Right ventricle myocardium superior (tissue), 1 donor: ENCODE measurements around the gene TMC8. TPM values are rescaled to one million over a fixed set of nuclear protein-coding genes. Genes with fewer than 3 reads are reported as not detected.

Source experiments
- ATAC-seq: fragments of 200-7000 bp; cut with Tn5 transposase; one replicate; pipeline ENCODE4 v1.9.1; 2020; ENCODE audit warnings: mild to moderate bottlenecking; ENCODE audit not compliant: poor library complexity
- DNase-seq: peaks from one replicate; pipeline ENCODE4 v3.0.0-alpha.2; 2020
- intact Hi-C: fragments of 100-400 bp; cut with DNase I; formaldehyde crosslinking; loops from one replicate; pipeline ENCODE4 v1.11.2; 2022
- total RNA-seq: library from RNA; stranded (reverse); fragmentation: NEBNext Ultra II Directional; extraction: Animal tissue kit (Norgen Biotek cat#: 25700); gene quantifications from one replicate; pipeline ENCODE4 v1.2.1, GENCODE V29; 2021
- donor health status: DM: no; HTN: yes; CAD: no; lungs with severe emphysema.

Gene TMC8
- total RNA-seq, 1 donor from 2014 or later: 1.6 TPM

GRCh38 chr17:78143214-78144146 is 12.9 kb downstream of the TMC8 start:
- intact Hi-C loops: no loop called here
- no peak for DNase-seq
- no peak for ATAC-seq

GRCh38 chr17:78144147-78144719 is 13.7 kb downstream of the TMC8 start:
- peak; percentile 94 for DNase-seq
- intact Hi-C loops: no loop called here
- peak; percentile 85 for ATAC-seq

- DNase-seq (peak; percentile 72), ATAC-seq (peak; percentile 50)
- intact Hi-C loops: no loop called here
Measured at GRCh38 chr17:78144736-78145641, 14.4 kb downstream of the TMC8 start.

- intact Hi-C loops: no loop called here
- ATAC-seq (no peak), DNase-seq (no peak)
Measured at GRCh38 chr17:78146471-78146869, 15.9 kb downstream of the TMC8 start.

GRCh38 chr17:78146881-78147280 is 16.3 kb downstream of the TMC8 start:
- no peak for ATAC-seq
- no peak for DNase-seq
- intact Hi-C loops: no loop called here

- intact Hi-C loops: no loop called here
- ATAC-seq (no peak), DNase-seq (no peak)
Measured at GRCh38 chr17:78147315-78147998, 16.9 kb downstream of the TMC8 start.

GRCh38 chr17:78148286-78149016 is 17.9 kb downstream of the TMC8 start:
- intact Hi-C loops: no loop called here
- DNase-seq: no peak
- ATAC-seq: no peak

- DNase-seq (no peak), ATAC-seq (peak; percentile 25)
- intact Hi-C loops: no loop called here
Measured at GRCh38 chr17:78151514-78152008, 21.0 kb downstream of the TMC8 start.

- intact Hi-C loops: no loop called here
- no peak for ATAC-seq
- no peak for DNase-seq
Measured at GRCh38 chr17:78154903-78155811, 24.6 kb downstream of the TMC8 start.

GRCh38 chr17:78159575-78160158 is 29.1 kb downstream of the TMC8 start:
- intact Hi-C loops: no loop called here
- ATAC-seq: no peak

GRCh38 chr17:78163881-78164747 is 33.5 kb downstream of the TMC8 start:
- no peak for ATAC-seq
- intact Hi-C loops: no loop called here

More at GRCh38 chr17:78159575-78160158, 29.1 kb downstream of the TMC8 start:
- DNase-seq: no peak

GRCh38 chr17:78164748-78165607 is 34.4 kb downstream of the TMC8 start:
- DNase-seq (no peak), ATAC-seq (no peak)
- intact Hi-C loops: no loop called here

More at GRCh38 chr17:78163881-78164747, 33.5 kb downstream of the TMC8 start:
- DNase-seq: no peak

- intact Hi-C loops: no loop called here
- ATAC-seq (no peak), DNase-seq (no peak)
Measured at GRCh38 chr17:78166416-78166815, 35.8 kb downstream of the TMC8 start.

GRCh38 chr17:78168242-78168902 is 37.8 kb downstream of the TMC8 start, which contains the start of gene SYNGR2:
Gene SYNGR2 (plus strand): TSS chr17:78168581. CDS start chr17:78168617, 36 bp downstream.
- intact Hi-C loops: no loop called here
- peak; percentile 78 for ATAC-seq
- DNase-seq: peak; percentile 93
